Endothelial cell (in vitro differentiated cells): Measurements from ENCODE around the gene CMIP. TPM values are rescaled to one million over a fixed set of nuclear protein-coding genes. Genes with fewer than 3 reads are reported as not detected.

Experiments
- DNase-seq: peaks from one replicate; pipeline ENCODE4 v3.0.0; 2021; ENCODE audit warnings: low spot score
- H3K27ac Mint-ChIP-seq: one replicate; pipeline ENCODE4 v1.8.0; 2021; ENCODE audit warnings: mixed read lengths, inconsistent platforms; ENCODE audit not compliant: unreplicated experiment
- H3K27me3 Mint-ChIP-seq: one replicate; pipeline ENCODE4 v1.8.0; 2021; ENCODE audit warnings: mild to moderate bottlenecking, moderate library complexity, mixed read lengths, inconsistent platforms; ENCODE audit not compliant: unreplicated experiment
- H3K36me3 Mint-ChIP-seq: one replicate; pipeline ENCODE4 v1.8.0; 2021; ENCODE audit warnings: mild to moderate bottlenecking, low read depth, mixed read lengths, inconsistent platforms; ENCODE audit not compliant: unreplicated experiment
- H3K4me1 Mint-ChIP-seq: one replicate; pipeline ENCODE4 v1.8.0; 2021; ENCODE audit warnings: mild to moderate bottlenecking, mixed read lengths, inconsistent platforms; ENCODE audit not compliant: unreplicated experiment
- H3K4me3 Mint-ChIP-seq: one replicate; pipeline ENCODE4 v1.8.0; 2021; ENCODE audit warnings: mild to moderate bottlenecking, mixed read lengths, inconsistent platforms; ENCODE audit not compliant: unreplicated experiment
- H3K9me3 Mint-ChIP-seq: one replicate; pipeline ENCODE4 v1.8.0; 2021; ENCODE audit warnings: mixed read lengths, inconsistent platforms; ENCODE audit not compliant: unreplicated experiment
- CTCF ChIP-seq: fragments of 200-600 bp; sonication (generic); IDR thresholded peaks from one replicate; pipeline ENCODE4 v1.5.0; 2021; ENCODE audit warnings: antibody characterized with exemption; ENCODE audit not compliant: unreplicated experiment
- total RNA-seq: library from RNA; stranded (reverse); fragmentation: NEBNext Ultra II Directional; extraction: Animal tissue kit (Norgen Biotek cat#: 25700); gene quantifications from one replicate; pipeline ENCODE4 v1.2.1, GENCODE V29; 2021; ENCODE audit not compliant: unreplicated experiment

CMIP gene
- total RNA-seq, 1 donor from 2014 or later: 98.9 TPM

- no peaks in the 10 kb centered on the region for H3K9me3 Mint-ChIP-seq
- H3K4me1 Mint-ChIP-seq: no peaks in the 10 kb centered on the region
- peaks cover 4% of the 10 kb centered on the region for H3K27me3 Mint-ChIP-seq
- TF ChIP-seq CTCF: no peak
- no peaks in the 10 kb centered on the region for H3K36me3 Mint-ChIP-seq
- no peak overlapping the region for H3K27ac Mint-ChIP-seq
- no peak for DNase-seq
- H3K4me3 Mint-ChIP-seq: no peak overlapping the region
Measured at GRCh38 chr16:81405702-81406113, 38.9 kb upstream of the CMIP start.

GRCh38 chr16:81408409-81408950 is 36.1 kb upstream of the CMIP start:
- no peaks in the 10 kb centered on the region for H3K9me3 Mint-ChIP-seq
- no peak for DNase-seq
- H3K27ac Mint-ChIP-seq: no peak overlapping the region
- no peak overlapping the region for H3K4me3 Mint-ChIP-seq
- no peaks in the 10 kb centered on the region for H3K36me3 Mint-ChIP-seq
- TF ChIP-seq CTCF: no peak
- H3K4me1 Mint-ChIP-seq: no peaks in the 10 kb centered on the region
- peaks cover 6% of the 10 kb centered on the region for H3K27me3 Mint-ChIP-seq

GRCh38 chr16:81409016-81409556 is 35.5 kb upstream of the CMIP start:
- no peak for DNase-seq
- H3K36me3 Mint-ChIP-seq: no peaks in the 10 kb centered on the region
- TF ChIP-seq CTCF: no peak
- no peak overlapping the region for H3K4me3 Mint-ChIP-seq
- H3K27me3 Mint-ChIP-seq: peaks cover 6% of the 10 kb centered on the region
- no peak overlapping the region for H3K27ac Mint-ChIP-seq
- H3K9me3 Mint-ChIP-seq: no peaks in the 10 kb centered on the region
- H3K4me1 Mint-ChIP-seq: no peaks in the 10 kb centered on the region

GRCh38 chr16:81410643-81411293 is 33.8 kb upstream of the CMIP start:
- peaks cover 9% of the 10 kb centered on the region for H3K4me1 Mint-ChIP-seq
- TF ChIP-seq CTCF: no peak
- DNase-seq: no peak
- no peaks in the 10 kb centered on the region for H3K36me3 Mint-ChIP-seq
- no peak overlapping the region for H3K4me3 Mint-ChIP-seq
- no peak overlapping the region for H3K27ac Mint-ChIP-seq
- H3K9me3 Mint-ChIP-seq: no peaks in the 10 kb centered on the region
- H3K27me3 Mint-ChIP-seq: peaks cover 6% of the 10 kb centered on the region

GRCh38 chr16:81413245-81413990 is 31.2 kb upstream of the CMIP start:
- Mint-ChIP-seq H3K27me3 (peaks cover 6% of the 10 kb centered on the region), H3K4me3 (no peak overlapping the region), H3K4me1 (peaks cover 9% of the 10 kb centered on the region), H3K36me3 (no peaks in the 10 kb centered on the region), H3K9me3 (no peaks in the 10 kb centered on the region), H3K27ac (no peak overlapping the region)
- no peak for TF ChIP-seq CTCF
- no peak for DNase-seq
